HG03469 (cell line): ENCODE data around the gene SSH2.
"Not testable (repeated sequence)": the region's sequence is repeated elsewhere in the genome, so short reads cannot be mapped to it uniquely, and the experiment has no call there.

Experiments
- ATAC-seq: cut with Tn5 transposase; IDR thresholded peaks from one replicate; pipeline ENCODE4 v1.9.1; 2021; ENCODE audit warnings: mild to moderate bottlenecking, moderate library complexity, moderate number of reproducible peaks; ENCODE audit not compliant: unreplicated experiment

Gene SSH2

GRCh38 chr17:29682054-29682453 lies 248.0 kb downstream of the SSH2 start:
- ATAC-seq: no peak

GRCh38 chr17:29677824-29678223 lies 252.2 kb downstream of the SSH2 start:
- ATAC-seq: no peak

GRCh38 chr17:29677221-29677791 lies 252.7 kb downstream of the SSH2 start:
- ATAC-seq: no peak

GRCh38 chr17:29675961-29676360 lies 254.1 kb downstream of the SSH2 start:
- not testable (repeated sequence) for ATAC-seq

- ATAC-seq: no peak
These were observed 255.7 kb downstream of the SSH2 start for GRCh38 chr17:29674281-29674680.

GRCh38 chr17:29671661-29672060 lies 258.4 kb downstream of the SSH2 start:
- ATAC-seq: no peak

- ATAC-seq: no peak
These were observed 260.8 kb downstream of the SSH2 start for GRCh38 chr17:29669266-29669665.

GRCh38 chr17:29667969-29668368 lies 262.1 kb downstream of the SSH2 start:
- no peak for ATAC-seq

- ATAC-seq: no peak
These were observed 264.6 kb downstream of the SSH2 start for GRCh38 chr17:29665481-29665810.

GRCh38 chr17:29664743-29665480 lies 265.1 kb downstream of the SSH2 start:
- no peak for ATAC-seq

GRCh38 chr17:29663155-29663554 lies 266.9 kb downstream of the SSH2 start:
- ATAC-seq: no peak

- no peak for ATAC-seq
These were observed 268.8 kb downstream of the SSH2 start for GRCh38 chr17:29661213-29661612.

- no peak for ATAC-seq
These were observed 270.9 kb downstream of the SSH2 start for GRCh38 chr17:29659155-29659554.

- ATAC-seq: no peak
These were observed 274.7 kb downstream of the SSH2 start for GRCh38 chr17:29655323-29655722.

GRCh38 chr17:29653995-29654714 lies 275.9 kb downstream of the SSH2 start:
- ATAC-seq: no peak

GRCh38 chr17:29652976-29653375 lies 277.1 kb downstream of the SSH2 start:
- ATAC-seq: no peak

- not testable (repeated sequence) for ATAC-seq
These were observed 278.1 kb downstream of the SSH2 start for GRCh38 chr17:29651913-29652312.

GRCh38 chr17:29650396-29650795 lies 279.6 kb downstream of the SSH2 start:
- ATAC-seq: no peak

GRCh38 chr17:29649359-29649758 lies 280.7 kb downstream of the SSH2 start:
- ATAC-seq: no peak

- ATAC-seq: no peak
These were observed 282.0 kb downstream of the SSH2 start for GRCh38 chr17:29648005-29648404.

- ATAC-seq: no peak
These were observed 284.4 kb downstream of the SSH2 start for GRCh38 chr17:29645515-29646051.

GRCh38 chr17:29643817-29644160 lies 286.2 kb downstream of the SSH2 start:
- no peak for ATAC-seq
